Mucosa of descending colon (tissue), 3 donors: ENCODE results near the gene CEP72. TPM values are rescaled to one million over a fixed set of nuclear protein-coding genes. Genes with fewer than 3 reads are reported as not detected.
"Not testable (repeated sequence)": the region's sequence is repeated elsewhere in the genome, so short reads cannot be mapped to it uniquely, and the experiment has no call there.

Experiments
- ATAC-seq: fragments of 200-7000 bp; cut with Tn5 transposase; one replicate; pipeline ENCODE4 v1.9.1; 2020; ENCODE audit warnings: mild to moderate bottlenecking, moderate library complexity
- DNase-seq, 3 donors: peaks; one replicate each; pipeline ENCODE4 v3.0.0-alpha.2; 2020
- H3K36me3 ChIP-seq: fragments of 200-600 bp; one replicate; pipeline ENCODE4 v1.8.0; 2021; ENCODE audit warnings: low read depth, mild to moderate bottlenecking
- H3K4me1 ChIP-seq: fragments of 200-600 bp; one replicate; pipeline ENCODE4 v1.8.0; 2021; ENCODE audit warnings: low read depth, mild to moderate bottlenecking
- H3K4me3 ChIP-seq: fragments of 200-600 bp; one replicate; pipeline ENCODE4 v1.8.0; 2021; ENCODE audit warnings: mild to moderate bottlenecking
- H3K9me3 ChIP-seq: fragments of 200-600 bp; one replicate; pipeline ENCODE4 v1.8.0; 2021; ENCODE audit warnings: mild to moderate bottlenecking
- intact Hi-C, 2 donors: fragments of 100-400 bp; cut with DNase I in 1 of 2; cut with micrococcal nuclease in 1 of 2; formaldehyde crosslinking; loops; one replicate each; pipeline versions ENCODE4 v1.11.0 to v1.11.1; 2022; cut with DNase I, micrococcal nuclease
- total RNA-seq, 3 donors: library from RNA; stranded (reverse); fragmentation: NEBNext Ultra II Directional in 2 of 3; extraction: Animal tissue kit (Norgen Biotek cat#: 25700) in 2 of 3; gene quantifications; one replicate each; pipeline versions ENCODE4 v1.2.1 to v1.2.4, GENCODE V29; 2021 to 2023
- TF ChIP-seq, protein P1 (sequence below): fragments of 200-600 bp; IDR thresholded peaks from one replicate; pipeline ENCODE4 v1.8.0; 2022; ENCODE audit warnings: antibody characterized with exemption, mild to moderate bottlenecking
- donor health status: DM: no; HTN: no; CAD: no; lungs with moderate emphysema.
- donor health status: DM: no; HTN: no; CAD: no.
- donor health status: DM: no; HTN: yes; CAD: no.

CEP72 gene
- total RNA-seq, 3 donors from 2014 or later, result 7.3 to 9.7 (median 8.8) TPM

DNA sequence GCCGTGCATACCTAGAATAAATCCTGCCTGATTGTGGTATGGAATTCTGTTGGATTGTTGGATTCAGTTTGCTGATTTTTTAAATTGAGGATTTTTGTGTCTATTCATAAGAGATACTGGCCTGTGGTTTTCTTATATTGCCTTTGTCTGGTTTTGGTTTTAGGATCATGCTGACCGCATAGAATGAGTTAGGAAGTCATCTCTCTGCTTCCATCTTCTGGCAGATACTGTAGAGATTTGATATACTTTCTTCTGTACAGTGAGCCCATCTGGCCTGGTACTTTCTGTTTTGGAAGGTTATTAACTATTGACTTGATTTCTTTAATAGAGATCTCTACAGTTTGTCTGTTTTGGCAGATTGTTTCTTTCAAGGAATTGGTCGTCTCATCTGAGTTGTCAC, 14.7 kb downstream of the CEP72 start:
- DNase-seq (no peak), ATAC-seq (no peak)
- H3K9me3 ChIP-seq, result no peaks in the 10 kb centered on the region
- TF ChIP-seq, protein P1, sequence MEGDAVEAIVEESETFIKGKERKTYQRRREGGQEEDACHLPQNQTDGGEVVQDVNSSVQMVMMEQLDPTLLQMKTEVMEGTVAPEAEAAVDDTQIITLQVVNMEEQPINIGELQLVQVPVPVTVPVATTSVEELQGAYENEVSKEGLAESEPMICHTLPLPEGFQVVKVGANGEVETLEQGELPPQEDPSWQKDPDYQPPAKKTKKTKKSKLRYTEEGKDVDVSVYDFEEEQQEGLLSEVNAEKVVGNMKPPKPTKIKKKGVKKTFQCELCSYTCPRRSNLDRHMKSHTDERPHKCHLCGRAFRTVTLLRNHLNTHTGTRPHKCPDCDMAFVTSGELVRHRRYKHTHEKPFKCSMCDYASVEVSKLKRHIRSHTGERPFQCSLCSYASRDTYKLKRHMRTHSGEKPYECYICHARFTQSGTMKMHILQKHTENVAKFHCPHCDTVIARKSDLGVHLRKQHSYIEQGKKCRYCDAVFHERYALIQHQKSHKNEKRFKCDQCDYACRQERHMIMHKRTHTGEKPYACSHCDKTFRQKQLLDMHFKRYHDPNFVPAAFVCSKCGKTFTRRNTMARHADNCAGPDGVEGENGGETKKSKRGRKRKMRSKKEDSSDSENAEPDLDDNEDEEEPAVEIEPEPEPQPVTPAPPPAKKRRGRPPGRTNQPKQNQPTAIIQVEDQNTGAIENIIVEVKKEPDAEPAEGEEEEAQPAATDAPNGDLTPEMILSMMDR, result no peak
- H3K36me3 ChIP-seq, result no peaks in the 10 kb centered on the region
- H3K4me1 ChIP-seq, result no peaks in the 10 kb centered on the region
- intact Hi-C loops, result no loop called here
- no peak overlapping the region for H3K4me3 ChIP-seq

DNA sequence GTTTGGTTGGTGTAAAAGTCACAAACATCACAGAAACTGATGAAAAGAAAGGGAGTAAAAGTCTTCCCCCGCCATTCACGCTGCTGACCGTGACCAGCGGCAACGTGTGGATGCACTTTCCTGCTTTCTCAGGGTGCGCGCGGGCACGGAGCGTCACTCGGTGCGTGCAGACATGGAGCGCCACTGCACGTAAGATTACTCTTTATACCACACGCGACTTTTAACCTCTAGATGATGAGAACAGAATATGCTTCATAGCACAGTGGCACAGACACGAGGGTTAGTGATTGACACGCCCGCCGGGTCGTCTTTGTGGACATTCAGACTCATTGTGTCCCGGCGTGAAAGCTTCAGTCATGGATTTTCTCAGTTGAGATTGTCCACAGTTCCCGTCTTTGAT, 15.7 kb downstream of the CEP72 start:
- no peak overlapping the region for H3K4me3 ChIP-seq
- H3K36me3 ChIP-seq, result no peaks in the 10 kb centered on the region
- no peaks in the 10 kb centered on the region for H3K4me1 ChIP-seq
- intact Hi-C loops, result no loop called here
- H3K9me3 ChIP-seq, result no peaks in the 10 kb centered on the region
- no peak for ATAC-seq
- DNase-seq, result no peak
- TF ChIP-seq, protein P1, result no peak

DNA sequence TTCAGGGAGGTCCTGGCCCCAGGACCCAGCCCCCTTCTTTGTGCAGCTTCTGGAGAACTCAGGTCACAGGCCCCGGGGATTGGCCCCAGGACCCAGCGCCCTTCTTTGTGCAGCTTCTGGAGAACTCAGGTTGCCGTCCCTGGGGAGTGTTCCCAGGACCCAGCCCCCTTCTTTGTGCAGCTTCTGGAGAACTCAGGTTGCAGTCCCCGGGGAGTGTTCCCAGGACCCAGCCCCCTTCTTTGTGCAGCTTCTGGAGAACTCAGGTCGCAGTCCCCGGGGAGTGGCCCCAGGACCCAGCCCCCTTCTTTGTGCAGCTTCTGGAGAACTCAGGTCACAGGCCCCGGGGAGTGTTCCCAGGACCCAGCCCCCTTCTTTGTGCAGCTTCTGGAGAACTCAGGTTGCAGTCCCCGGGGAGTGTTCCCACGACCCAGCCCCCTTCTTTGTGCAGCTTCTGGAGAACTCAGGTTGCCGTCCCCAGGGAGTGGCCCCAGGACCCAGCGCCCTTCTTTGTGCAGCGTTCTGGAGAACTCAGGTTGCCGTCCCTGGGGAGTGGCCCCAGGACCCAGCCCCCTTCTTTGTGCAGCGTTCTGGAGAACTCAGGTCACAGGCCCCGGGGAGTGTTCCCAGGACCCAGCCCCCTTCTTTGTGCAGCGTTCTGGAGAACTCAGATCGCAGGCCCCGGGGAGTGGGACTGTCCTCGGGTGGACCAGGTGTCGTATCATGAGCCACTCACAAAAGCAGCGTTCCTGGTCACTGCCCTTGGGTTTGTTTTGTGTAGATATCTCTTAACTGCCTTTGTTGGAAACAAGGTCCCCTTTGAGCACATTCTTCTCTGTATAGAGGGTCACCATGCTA, 16.4 kb downstream of the CEP72 start:
- DNase-seq, result peak in 1 of 3 donors; percentile 26
- H3K4me1 ChIP-seq, ATAC-seq, H3K9me3 ChIP-seq, H3K36me3 ChIP-seq, intact Hi-C loops, H3K4me3 ChIP-seq: not testable (repeated sequence)

DNA sequence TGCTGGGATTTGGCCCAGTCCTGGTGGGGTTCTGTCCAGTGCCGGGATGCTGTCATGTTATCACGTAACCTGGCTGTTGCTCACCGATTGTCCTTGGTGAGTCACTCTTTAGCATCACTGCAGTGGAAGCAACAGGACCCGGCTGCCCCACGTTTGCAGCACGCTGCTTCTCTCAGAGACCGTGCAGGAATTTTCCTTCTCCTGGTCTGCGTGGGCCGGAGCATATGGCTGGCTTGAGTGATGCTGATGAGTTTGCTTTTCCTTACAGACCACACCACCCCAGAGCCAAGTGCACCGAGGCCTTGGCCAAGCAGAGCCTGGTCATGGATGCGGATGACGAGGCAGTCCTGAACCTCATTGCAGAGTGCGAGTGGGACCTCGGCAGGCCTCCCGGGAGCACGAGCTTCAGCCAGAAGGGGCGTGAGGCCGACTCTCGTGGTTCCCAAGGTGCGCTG, 21.4 kb downstream of the CEP72 start:
- intact Hi-C loops, result no loop called here
- H3K36me3 ChIP-seq, result no peaks in the 10 kb centered on the region
- DNase-seq, result peak in 1 of 3 donors; percentile 34

DNA sequence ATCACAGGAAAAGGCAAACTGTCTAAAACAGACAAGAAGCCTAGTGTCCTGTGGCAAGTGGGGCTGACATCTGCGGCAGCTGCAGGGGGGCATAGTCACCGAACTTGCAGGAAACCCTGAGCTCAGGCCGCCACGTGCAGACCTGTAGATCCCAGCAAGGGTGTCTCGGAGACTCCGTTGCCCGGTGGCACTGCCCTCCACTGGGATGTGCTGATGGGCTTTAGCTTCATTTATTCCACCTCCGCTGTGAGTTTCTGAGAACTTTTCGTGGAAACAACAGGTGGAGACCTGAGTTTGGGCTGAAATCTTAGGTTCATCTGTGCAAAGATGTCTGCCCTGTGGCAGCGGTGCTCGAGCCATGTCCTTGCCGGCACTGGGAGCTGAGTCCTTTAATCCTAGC, 22.1 kb downstream of the CEP72 start:
- Histone ChIP-seq H3K4me1 (no peaks in the 10 kb centered on the region), H3K4me3 (no peak overlapping the region), H3K9me3 (no peaks in the 10 kb centered on the region), H3K36me3 (no peaks in the 10 kb centered on the region)
- TF ChIP-seq, protein P1, result no peak
- intact Hi-C loops, result no loop called here
- DNase-seq (peak in 1 of 3 donors; percentile 22), ATAC-seq (no peak)

More for the DNA sequence above, 21.4 kb downstream of the CEP72 start:
- no peak for ATAC-seq
- H3K4me3 ChIP-seq, result no peak overlapping the region
- no peaks in the 10 kb centered on the region for H3K4me1 ChIP-seq
- H3K9me3 ChIP-seq, result no peaks in the 10 kb centered on the region
- TF ChIP-seq, protein P1, result no peak

DNA sequence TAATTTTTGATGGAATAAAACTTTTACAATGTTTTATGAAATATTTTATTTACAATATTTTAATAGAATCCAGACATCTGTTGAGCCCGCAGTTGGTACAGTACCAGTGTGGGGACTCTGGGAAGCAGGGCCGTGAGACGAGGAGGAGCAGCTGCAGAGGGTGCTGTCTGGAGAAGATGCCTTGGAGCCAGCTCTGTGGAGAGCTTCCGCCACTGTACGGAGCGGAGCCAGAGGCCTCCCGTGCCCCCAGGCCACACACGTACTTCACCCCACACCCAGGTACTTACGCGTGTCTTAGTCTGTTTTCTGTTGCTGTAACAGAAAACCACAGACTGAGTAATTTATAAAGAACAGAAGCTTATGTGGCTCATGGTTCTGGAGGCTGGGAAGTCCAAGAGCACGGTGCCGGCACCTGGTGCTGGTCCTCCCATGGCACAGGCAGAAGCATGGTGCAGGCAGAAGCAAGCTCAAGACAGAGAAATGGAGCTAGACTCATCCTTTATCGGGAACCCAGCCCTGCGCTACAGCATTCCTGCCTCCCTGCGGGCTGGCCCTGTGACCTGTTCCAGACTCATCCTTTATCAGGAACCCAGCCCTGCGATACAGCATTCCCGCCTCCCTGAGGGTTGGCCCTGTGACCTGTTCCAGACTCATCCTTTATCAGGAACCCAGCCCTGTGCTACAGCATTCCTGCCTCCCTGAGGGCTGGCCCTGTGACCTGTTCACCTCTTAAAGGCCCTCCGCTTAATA, 23.3 kb downstream of the CEP72 start:
- Histone ChIP-seq H3K36me3 (no peaks in the 10 kb centered on the region), H3K4me3 (no peak overlapping the region), H3K9me3 (no peaks in the 10 kb centered on the region), H3K4me1 (no peaks in the 10 kb centered on the region)
- ATAC-seq (no peak), DNase-seq (peak in 1 of 3 donors; percentile 6)
- intact Hi-C loops, result no loop called here
- TF ChIP-seq, protein P1, result no peak
